CD4-positive, CD25-positive, alpha-beta regulatory T cell (primary cell): ENCODE measurements around the gene TRUB2. TPM values are rescaled to one million over a fixed set of nuclear protein-coding genes. Genes with fewer than 3 reads are reported as not detected.

Experiments used
- ATAC-seq, 2 donors: fragments of 150-1000 bp; cut with Tn5 transposase; one replicate each; pipeline ENCODE4 v1.10.0; 2021; ENCODE audit warnings: low read depth in 2 of 2, moderate number of reproducible peaks in 2 of 2, moderate library complexity in 1 of 2
- DNase-seq, 3 donors: peaks; one replicate each; pipeline versions ENCODE4 v3.0.0 to v3.0.0-alpha.2; 2012 to 2022; ENCODE audit warnings: mixed read lengths in 1 of 3
- H3K27ac ChIP-seq: one replicate; pipeline ENCODE4 v1.7.0; 2013; ENCODE audit warnings: mild to moderate bottlenecking, low read length; ENCODE audit not compliant: insufficient read depth, poor library complexity, severe bottlenecking
- H3K27me3 ChIP-seq: one replicate; pipeline ENCODE4 v1.7.0; 2013; ENCODE audit warnings: low read length; ENCODE audit not compliant: control insufficient read depth, insufficient read depth
- H3K36me3 ChIP-seq: one replicate; pipeline ENCODE4 v1.7.0; 2013; ENCODE audit warnings: mild to moderate bottlenecking, low read length, moderate library complexity; ENCODE audit not compliant: control insufficient read depth, insufficient read depth
- H3K4me1 ChIP-seq: 2 replicates; pipeline ENCODE4 v1.7.0; 2013; ENCODE audit warnings: mild to moderate bottlenecking, low read length; ENCODE audit not compliant: insufficient read depth, control insufficient read depth, poor library complexity, severe bottlenecking
- H3K4me3 ChIP-seq: one replicate; pipeline ENCODE4 v1.7.0; 2013; ENCODE audit warnings: low read depth, mild to moderate bottlenecking, low read length, moderate library complexity
- H3K9me3 ChIP-seq, 2 experiments: 1 replicate in 1 of 2; 2 replicates in 1 of 2; pipeline ENCODE4 v1.7.0; 2013; ENCODE audit warnings: low read length in 2 of 2, mild to moderate bottlenecking in 1 of 2, moderate library complexity in 1 of 2; ENCODE audit not compliant: control insufficient read depth in 2 of 2
- H3K27ac Mint-ChIP-seq, 3 donors: one replicate each; pipeline ENCODE4 v1.8.0; 2020 to 2022; ENCODE audit warnings: mild to moderate bottlenecking in 3 of 3, mixed read lengths in 3 of 3, moderate library complexity in 2 of 3
- H3K27me3 Mint-ChIP-seq: one replicate; pipeline ENCODE4 v1.8.0; 2022; ENCODE audit warnings: mild to moderate bottlenecking, mixed read lengths
- H3K36me3 Mint-ChIP-seq: one replicate; pipeline ENCODE4 v1.8.0; 2020; ENCODE audit warnings: mixed read lengths
- H3K4me1 Mint-ChIP-seq, 4 donors: one replicate each; pipeline ENCODE4 v1.8.0; 2020 to 2022; ENCODE audit warnings: mixed read lengths in 4 of 4, mild to moderate bottlenecking in 1 of 4
- H3K4me3 Mint-ChIP-seq, 4 donors: one replicate each; pipeline ENCODE4 v1.8.0; 2020 to 2022; ENCODE audit warnings: mild to moderate bottlenecking in 4 of 4, mixed read lengths in 4 of 4, moderate library complexity in 3 of 4
- H3K9me3 Mint-ChIP-seq, 7 donors: one replicate each; pipeline ENCODE4 v1.8.0; 2020 to 2022; ENCODE audit warnings: mixed read lengths in 7 of 7, mild to moderate bottlenecking in 3 of 7, moderate library complexity in 2 of 7
- polyA plus RNA-seq, 4 donors: library from polyadenylated mRNA; unstranded; fragments of 300-500 nt; fragmentation: Illumina TruSeq; gene quantifications; one replicate each; pipeline ENCODE4 v1.2.3, GENCODE V29; 2021
- total RNA-seq: library from RNA; stranded (reverse); gene quantifications from one replicate; pipeline ENCODE4 v1.2.3, GENCODE V29; 2022

Gene TRUB2
- total and polyA plus RNA-seq, 5 donors from 2014 or later = 8.2 to 26.8 (median 23.5) TPM

DNA sequence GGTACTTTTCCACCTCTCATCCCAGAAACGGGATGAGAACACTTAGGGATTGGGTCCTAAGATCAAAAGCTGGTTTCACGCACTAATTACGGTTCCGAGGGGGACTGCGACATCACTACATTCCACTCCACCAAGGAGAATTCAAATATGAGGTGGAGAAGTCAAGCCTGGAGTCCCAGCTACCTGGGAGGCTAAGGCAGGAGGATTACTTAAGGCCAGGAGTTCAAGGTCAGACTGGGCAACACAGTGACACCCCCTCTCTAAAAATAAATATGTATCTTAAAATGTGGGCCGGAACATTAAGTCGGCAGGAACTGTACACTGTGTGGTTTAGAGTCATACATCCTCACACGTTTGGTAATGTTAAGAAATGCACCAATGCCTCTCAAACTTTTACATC is 48.0 kb downstream of the TRUB2 start:
- Histone ChIP-seq H3K36me3 (peaks cover 7% of the 10 kb centered on the region), H3K27ac (no peak overlapping the region), H3K27me3 (no peaks in the 10 kb centered on the region), H3K9me3 (no peaks in the 10 kb centered on the region), H3K4me1 (peaks cover 20% of the 10 kb centered on the region), H3K4me3 (no peak overlapping the region)
- no peak for DNase-seq
- ATAC-seq = no peak
- Mint-ChIP-seq H3K9me3 (peaks cover 0 to 2% (median 0%) of the 10 kb centered on the region in 7 donors), H3K36me3 (peaks cover 11% of the 10 kb centered on the region), H3K27ac (peak overlapping the region in 2 of 3 donors; percentile 98), H3K27me3 (peaks cover 4% of the 10 kb centered on the region), H3K4me1 (peaks cover 6 to 45% (median 30%) of the 10 kb centered on the region in 4 donors), H3K4me3 (peak overlapping the region; percentile 97 to 99 (median 98))

- peaks cover 14% of the 10 kb centered on the region for H3K4me1 ChIP-seq
- Mint-ChIP-seq H3K4me3 (peak overlapping the region in 1 of 4 donors; percentile 24), H3K4me1 (peaks cover 6 to 28% (median 21%) of the 10 kb centered on the region in 4 donors), H3K27ac (no peak overlapping the region), H3K36me3 (peaks cover 15% of the 10 kb centered on the region), H3K27me3 (peaks cover 4% of the 10 kb centered on the region), H3K9me3 (no peaks in the 10 kb centered on the region)
- H3K27me3 ChIP-seq = no peaks in the 10 kb centered on the region
- no peak for DNase-seq
- no peaks in the 10 kb centered on the region for H3K9me3 ChIP-seq
- peaks cover 7% of the 10 kb centered on the region for H3K36me3 ChIP-seq
- no peak overlapping the region for H3K27ac ChIP-seq
- ATAC-seq = no peak
- no peak overlapping the region for H3K4me3 ChIP-seq
Observed at GRCh38 chr9:128271512-128271911, 50.7 kb downstream of the TRUB2 start.

GRCh38 chr9:128271112-128271511 is 51.1 kb downstream of the TRUB2 start:
- Histone ChIP-seq H3K27ac (no peak overlapping the region), H3K4me1 (peaks cover 11% of the 10 kb centered on the region), H3K36me3 (peaks cover 7% of the 10 kb centered on the region), H3K4me3 (no peak overlapping the region), H3K27me3 (no peaks in the 10 kb centered on the region), H3K9me3 (no peaks in the 10 kb centered on the region)
- DNase-seq = no peak
- Mint-ChIP-seq H3K4me1 (peaks cover 5 to 24% (median 18%) of the 10 kb centered on the region in 4 donors), H3K27ac (no peak overlapping the region), H3K27me3 (peaks cover 4% of the 10 kb centered on the region), H3K9me3 (no peaks in the 10 kb centered on the region), H3K36me3 (peaks cover 15% of the 10 kb centered on the region), H3K4me3 (peak overlapping the region in 1 of 4 donors; percentile 24)
- no peak for ATAC-seq

DNA sequence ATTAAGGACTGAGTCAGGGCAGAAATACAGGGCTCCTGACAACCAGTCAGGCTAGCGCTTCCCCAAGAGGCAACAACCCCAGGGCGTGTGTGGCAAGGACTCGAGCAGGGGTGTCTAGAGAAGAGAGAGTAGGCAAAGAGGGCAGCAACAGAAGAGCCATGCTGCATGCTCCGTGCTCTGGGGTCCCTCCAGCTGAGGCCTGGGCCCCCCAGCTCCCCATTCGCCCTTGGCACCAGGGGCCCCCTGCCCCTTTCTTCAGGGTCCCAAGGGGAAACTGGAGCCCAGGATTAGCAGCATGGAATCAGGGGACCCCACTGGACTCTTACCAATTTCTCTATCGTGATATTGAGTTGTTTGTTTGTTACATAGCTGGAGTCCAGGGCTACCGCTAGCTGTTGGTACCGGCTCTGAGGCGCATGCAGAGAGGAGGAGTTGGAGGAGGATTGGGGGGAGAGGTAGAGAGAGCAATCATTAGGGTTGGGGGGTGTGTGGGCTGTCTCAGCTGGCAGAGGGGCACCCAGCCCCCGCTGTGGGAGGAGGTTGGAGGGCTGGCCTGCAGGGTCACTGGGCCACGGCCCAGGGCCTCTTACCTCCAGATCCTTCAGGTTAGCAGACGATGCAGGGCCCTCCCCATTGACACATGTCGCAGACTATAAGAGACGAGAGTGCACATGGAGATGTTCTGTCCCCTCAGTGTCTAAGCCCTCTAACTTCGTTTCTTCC is 55.2 kb downstream of the TRUB2 start:
- Mint-ChIP-seq H3K9me3 (no peaks in the 10 kb centered on the region), H3K36me3 (peaks cover 36% of the 10 kb centered on the region), H3K27me3 (no peaks in the 10 kb centered on the region), H3K4me1 (peaks cover 0 to 2% (median 1%) of the 10 kb centered on the region in 4 donors), H3K4me3 (no peak overlapping the region), H3K27ac (no peak overlapping the region)
- no peaks in the 10 kb centered on the region for H3K27me3 ChIP-seq
- H3K4me3 ChIP-seq = no peak overlapping the region
- no peaks in the 10 kb centered on the region for H3K9me3 ChIP-seq
- H3K36me3 ChIP-seq = peaks cover 9% of the 10 kb centered on the region
- no peak overlapping the region for H3K27ac ChIP-seq
- ATAC-seq (no peak), DNase-seq (no peak)
- no peaks in the 10 kb centered on the region for H3K4me1 ChIP-seq

GRCh38 chr9:128265348-128265847 is 56.8 kb downstream of the TRUB2 start:
- no peaks in the 10 kb centered on the region for H3K27me3 ChIP-seq
- H3K4me3 Mint-ChIP-seq = no peak overlapping the region
- H3K4me1 ChIP-seq = no peaks in the 10 kb centered on the region
- no peaks in the 10 kb centered on the region for H3K27me3 Mint-ChIP-seq
- DNase-seq = no peak
- H3K4me1 Mint-ChIP-seq = no peaks in the 10 kb centered on the region
- no peak for ATAC-seq
- H3K9me3 ChIP-seq = no peaks in the 10 kb centered on the region
- H3K9me3 Mint-ChIP-seq = no peaks in the 10 kb centered on the region
- peaks cover 42% of the 10 kb centered on the region for H3K36me3 Mint-ChIP-seq
- H3K27ac ChIP-seq = no peak overlapping the region
- no peak overlapping the region for H3K4me3 ChIP-seq
- H3K36me3 ChIP-seq = peaks cover 21% of the 10 kb centered on the region
- peak overlapping the region in 1 of 3 donors; percentile 72 for H3K27ac Mint-ChIP-seq

DNA sequence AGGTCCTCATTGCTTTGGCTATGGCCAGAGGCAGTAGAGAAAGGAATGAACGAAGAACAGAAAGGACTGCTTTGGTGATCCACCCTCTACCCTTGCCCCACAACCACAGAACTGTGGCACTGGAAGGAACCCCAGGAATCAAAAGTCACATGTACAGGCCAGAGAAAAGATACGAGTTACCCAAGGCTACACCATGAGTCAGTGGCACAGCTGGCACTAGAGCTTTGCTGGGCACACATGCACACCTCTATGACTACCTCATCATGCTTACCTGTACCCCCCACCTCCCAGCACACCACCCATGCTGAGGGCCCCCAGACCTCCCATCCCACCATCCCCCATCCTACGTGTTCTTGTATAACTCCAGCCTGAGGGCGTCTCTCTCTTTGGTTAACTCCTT is 59.6 kb downstream of the TRUB2 start:
- Mint-ChIP-seq H3K36me3 (peaks cover 50% of the 10 kb centered on the region), H3K4me1 (no peaks in the 10 kb centered on the region), H3K27ac (no peak overlapping the region), H3K27me3 (no peaks in the 10 kb centered on the region), H3K9me3 (no peaks in the 10 kb centered on the region), H3K4me3 (no peak overlapping the region)
- H3K4me1 ChIP-seq = no peaks in the 10 kb centered on the region
- no peak overlapping the region for H3K4me3 ChIP-seq
- peaks cover 41% of the 10 kb centered on the region for H3K36me3 ChIP-seq
- DNase-seq (no peak), ATAC-seq (no peak)
- H3K9me3 ChIP-seq = no peaks in the 10 kb centered on the region
- H3K27ac ChIP-seq = no peak overlapping the region
- H3K27me3 ChIP-seq = no peaks in the 10 kb centered on the region

DNA sequence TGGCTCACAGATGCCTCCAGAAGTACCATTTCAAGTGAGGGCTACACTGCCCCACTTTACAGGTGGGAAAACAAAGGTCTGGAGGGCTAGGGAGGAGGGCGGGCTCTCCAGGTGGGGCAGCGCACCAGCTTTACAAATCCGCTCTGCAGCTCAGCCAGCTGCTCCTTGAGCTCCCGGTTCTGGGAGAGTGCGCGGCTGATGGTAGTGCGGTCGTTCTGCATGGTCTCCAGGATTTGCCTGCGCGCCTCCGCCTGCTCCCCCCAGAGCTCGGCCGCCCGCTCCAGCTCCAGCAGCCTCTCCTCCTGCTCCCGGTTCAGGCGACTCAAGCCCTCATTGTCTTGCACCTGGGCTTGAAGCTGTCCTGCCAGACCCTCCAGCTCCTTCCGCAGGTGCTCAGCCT is 61.9 kb downstream of the TRUB2 start:
- Mint-ChIP-seq H3K27me3 (no peaks in the 10 kb centered on the region), H3K4me3 (no peak overlapping the region), H3K36me3 (peaks cover 47% of the 10 kb centered on the region), H3K27ac (no peak overlapping the region), H3K4me1 (no peaks in the 10 kb centered on the region), H3K9me3 (peaks cover 0 to 1% (median 0%) of the 10 kb centered on the region in 7 donors)
- no peaks in the 10 kb centered on the region for H3K27me3 ChIP-seq
- H3K9me3 ChIP-seq = no peaks in the 10 kb centered on the region
- H3K4me1 ChIP-seq = no peaks in the 10 kb centered on the region
- H3K36me3 ChIP-seq = peaks cover 46% of the 10 kb centered on the region
- no peak for DNase-seq
- H3K27ac ChIP-seq = no peak overlapping the region
- ATAC-seq = no peak
- H3K4me3 ChIP-seq = no peak overlapping the region

GRCh38 chr9:128259156-128259555 is 63.1 kb downstream of the TRUB2 start:
- H3K27me3 ChIP-seq = no peaks in the 10 kb centered on the region
- DNase-seq (no peak), ATAC-seq (no peak)
- peaks cover 44% of the 10 kb centered on the region for H3K36me3 ChIP-seq
- H3K9me3 ChIP-seq = no peaks in the 10 kb centered on the region
- H3K4me3 Mint-ChIP-seq = no peak overlapping the region
- H3K36me3 Mint-ChIP-seq = peaks cover 39% of the 10 kb centered on the region
- H3K27me3 Mint-ChIP-seq = no peaks in the 10 kb centered on the region
- no peak overlapping the region for H3K4me3 ChIP-seq
- no peak overlapping the region for H3K27ac ChIP-seq
- peaks cover 0 to 1% (median 0%) of the 10 kb centered on the region in 7 donors for H3K9me3 Mint-ChIP-seq
- no peaks in the 10 kb centered on the region for H3K4me1 Mint-ChIP-seq
- H3K4me1 ChIP-seq = no peaks in the 10 kb centered on the region
- peak overlapping the region in 1 of 3 donors; percentile 82 for H3K27ac Mint-ChIP-seq
